H7 (cell line): Measurements from ENCODE around the gene ZNF579. TPM values are rescaled to one million over a fixed set of nuclear protein-coding genes. Genes with fewer than 3 reads are reported as not detected.

ENCODE experiments used
- DNase-seq: peaks from one replicate; pipeline ENCODE4 v3.0.0; 2012
- H3K27me3 ChIP-seq: 2 replicates; pipeline ENCODE4 v1.6.0; 2011; ENCODE audit warnings: mild to moderate bottlenecking, low read length; ENCODE audit not compliant: control insufficient read depth, insufficient read depth
- H3K36me3 ChIP-seq: replicated peaks from 2 replicates; pipeline ENCODE4 v1.5.1; 2011; ENCODE audit warnings: low read length; ENCODE audit not compliant: control insufficient read depth, insufficient read depth
- H3K4me3 ChIP-seq: 2 replicates; pipeline ENCODE4 v1.5.1; 2011; ENCODE audit warnings: low read depth, mild to moderate bottlenecking, control low read depth, low read length, moderate library complexity; ENCODE audit not compliant: insufficient read depth
- total RNA-seq: library from RNA; depleted of rRNA; stranded (reverse); fragments of >200 nt; shearing (Covaris generic); gene quantifications from 2 replicates; pipeline ENCODE4 v1.2.3, GENCODE V29; 2014

Gene ZNF579
- total RNA-seq, 1 experiment from 2014 or later: 17.2 TPM

DNA sequence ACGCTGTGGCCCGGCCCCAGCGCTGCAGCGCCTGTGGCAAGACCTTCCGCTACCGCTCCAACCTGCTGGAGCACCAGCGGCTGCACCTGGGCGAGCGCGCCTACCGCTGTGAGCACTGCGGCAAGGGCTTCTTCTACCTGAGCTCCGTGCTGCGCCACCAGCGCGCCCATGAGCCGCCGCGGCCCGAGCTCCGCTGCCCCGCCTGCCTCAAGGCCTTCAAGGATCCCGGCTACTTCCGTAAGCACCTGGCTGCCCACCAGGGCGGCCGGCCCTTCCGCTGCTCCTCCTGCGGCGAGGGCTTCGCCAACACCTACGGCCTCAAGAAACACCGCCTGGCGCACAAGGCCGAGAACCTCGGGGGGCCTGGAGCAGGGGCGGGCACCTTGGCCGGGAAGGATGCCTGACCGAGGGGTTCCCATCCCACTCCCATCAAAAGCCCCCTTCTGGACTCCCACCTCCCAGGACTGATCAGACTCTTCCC is 35.8 kb upstream of the ZNF579 start:
- Histone ChIP-seq H3K36me3 (peaks cover 3% of the 10 kb centered on the region), H3K4me3 (no peak overlapping the region), H3K27me3 (no peaks in the 10 kb centered on the region)
- DNase-seq: peak; percentile 48

DNA sequence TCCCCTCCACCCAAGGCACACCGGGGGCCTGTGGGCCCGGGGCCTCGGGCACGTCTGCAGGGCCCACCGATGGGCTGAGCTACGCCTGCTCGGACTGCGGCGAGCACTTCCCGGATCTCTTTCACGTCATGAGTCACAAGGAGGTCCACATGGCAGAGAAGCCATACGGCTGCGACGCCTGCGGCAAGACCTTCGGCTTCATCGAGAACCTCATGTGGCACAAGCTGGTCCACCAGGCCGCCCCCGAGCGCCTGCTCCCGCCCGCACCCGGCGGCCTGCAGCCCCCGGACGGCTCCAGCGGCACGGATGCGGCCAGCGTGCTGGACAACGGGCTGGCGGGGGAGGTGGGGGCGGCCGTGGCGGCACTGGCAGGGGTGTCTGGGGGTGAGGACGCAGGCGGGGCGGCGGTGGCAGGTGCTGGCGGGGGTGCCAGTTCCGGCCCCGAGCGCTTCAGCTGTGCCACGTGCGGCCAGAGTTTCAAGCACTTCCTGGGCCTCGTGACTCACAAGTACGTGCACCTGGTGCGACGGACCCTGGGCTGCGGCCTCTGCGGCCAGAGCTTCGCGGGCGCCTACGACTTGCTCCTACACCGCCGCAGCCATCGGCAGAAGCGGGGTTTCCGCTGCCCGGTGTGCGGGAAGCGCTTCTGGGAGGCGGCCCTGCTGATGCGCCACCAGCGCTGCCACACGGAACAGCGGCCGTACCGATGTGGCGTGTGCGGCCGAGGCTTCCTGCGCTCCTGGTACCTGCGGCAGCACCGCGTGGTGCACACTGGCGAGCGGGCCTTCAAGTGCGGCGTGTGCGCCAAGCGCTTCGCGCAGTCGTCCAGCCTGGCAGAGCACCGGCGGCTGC is 35.1 kb upstream of the ZNF579 start:
- peaks cover 3% of the 10 kb centered on the region for H3K36me3 ChIP-seq
- H3K27me3 ChIP-seq: no peaks in the 10 kb centered on the region
- no peak overlapping the region for H3K4me3 ChIP-seq
- DNase-seq: peak; percentile 54

DNA sequence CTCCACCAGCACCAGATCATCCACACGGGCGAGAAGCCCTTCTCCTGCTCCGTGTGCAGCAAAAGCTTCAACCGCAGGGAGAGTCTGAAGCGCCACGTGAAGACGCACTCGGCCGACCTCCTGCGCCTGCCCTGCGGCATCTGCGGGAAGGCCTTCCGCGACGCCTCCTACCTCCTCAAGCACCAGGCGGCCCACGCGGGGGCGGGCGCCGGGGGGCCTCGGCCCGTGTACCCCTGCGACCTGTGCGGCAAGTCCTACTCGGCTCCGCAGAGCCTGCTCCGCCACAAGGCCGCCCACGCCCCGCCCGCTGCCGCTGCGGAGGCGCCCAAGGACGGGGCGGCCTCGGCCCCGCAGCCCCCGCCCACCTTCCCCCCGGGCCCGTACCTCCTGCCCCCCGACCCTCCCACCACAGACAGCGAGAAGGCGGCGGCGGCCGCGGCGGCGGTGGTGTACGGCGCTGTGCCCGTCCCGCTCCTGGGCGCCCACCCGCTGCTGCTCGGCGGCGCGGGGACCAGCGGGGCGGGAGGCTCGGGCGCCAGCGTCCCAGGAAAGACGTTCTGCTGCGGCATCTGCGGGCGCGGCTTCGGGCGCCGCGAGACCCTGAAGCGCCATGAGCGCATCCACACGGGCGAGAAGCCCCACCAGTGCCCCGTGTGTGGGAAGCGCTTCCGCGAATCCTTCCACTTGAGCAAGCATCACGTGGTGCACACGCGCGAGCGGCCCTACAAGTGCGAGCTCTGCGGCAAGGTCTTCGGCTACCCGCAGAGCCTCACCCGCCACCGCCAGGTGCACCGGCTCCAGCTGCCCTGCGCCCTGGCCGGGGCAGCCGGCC is 34.3 kb upstream of the ZNF579 start:
- no peak overlapping the region for H3K4me3 ChIP-seq
- no peaks in the 10 kb centered on the region for H3K27me3 ChIP-seq
- peak; percentile 60 for DNase-seq
- H3K36me3 ChIP-seq: no peaks in the 10 kb centered on the region; the same call in 1 of the 2 replicates

DNA sequence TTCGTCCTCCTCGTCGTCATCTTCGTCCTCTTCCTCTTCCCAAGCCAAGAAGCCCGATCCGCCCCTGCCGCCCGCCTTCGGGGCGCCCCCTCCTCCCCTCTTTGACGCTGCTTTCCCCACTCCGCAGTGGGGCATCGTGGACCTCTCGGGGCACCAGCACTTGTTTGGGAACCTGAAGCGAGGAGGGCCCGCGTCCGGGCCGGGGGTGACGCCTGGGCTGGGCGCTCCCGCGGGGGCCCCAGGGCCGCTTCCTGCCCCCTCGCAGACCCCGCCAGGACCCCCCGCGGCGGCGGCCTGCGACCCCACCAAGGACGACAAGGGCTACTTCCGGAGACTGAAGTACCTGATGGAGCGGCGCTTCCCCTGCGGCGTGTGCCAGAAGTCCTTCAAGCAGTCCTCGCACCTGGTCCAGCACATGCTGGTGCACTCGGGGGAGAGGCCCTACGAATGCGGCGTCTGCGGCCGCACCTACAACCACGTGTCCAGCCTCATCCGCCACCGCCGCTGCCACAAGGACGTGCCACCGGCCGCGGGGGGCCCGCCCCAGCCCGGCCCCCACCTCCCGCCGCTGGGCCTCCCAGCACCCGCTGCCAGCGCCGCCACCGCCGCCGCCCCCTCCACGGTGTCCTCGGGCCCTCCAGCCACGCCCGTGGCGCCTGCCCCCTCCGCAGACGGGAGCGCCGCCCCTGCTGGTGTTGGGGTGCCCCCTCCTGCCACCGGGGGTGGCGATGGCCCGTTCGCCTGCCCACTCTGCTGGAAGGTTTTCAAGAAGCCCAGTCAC is 33.5 kb upstream of the ZNF579 start:
- no peak overlapping the region for H3K4me3 ChIP-seq
- no peaks in the 10 kb centered on the region for H3K27me3 ChIP-seq
- H3K36me3 ChIP-seq: peaks cover 2% of the 10 kb centered on the region
- peak; percentile 56 for DNase-seq

DNA sequence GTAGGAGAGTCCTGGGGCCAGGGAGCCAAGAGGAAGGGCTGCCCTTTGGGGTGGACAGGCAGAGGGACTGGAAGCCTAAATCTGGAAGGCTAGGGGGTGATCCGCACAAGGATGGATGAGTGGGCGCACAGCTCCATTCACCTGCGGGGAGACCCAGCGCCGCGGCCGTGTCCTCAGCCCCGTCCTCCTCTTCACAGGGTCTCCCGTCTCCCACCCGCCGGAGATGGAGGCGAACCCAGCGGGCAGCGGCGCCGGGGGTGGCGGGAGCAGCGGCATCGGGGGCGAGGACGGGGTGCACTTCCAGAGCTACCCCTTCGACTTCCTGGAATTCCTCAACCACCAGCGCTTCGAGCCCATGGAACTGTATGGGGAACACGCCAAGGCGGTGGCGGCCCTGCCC is 32.7 kb upstream of the ZNF579 start:
- Histone ChIP-seq H3K36me3 (peaks cover 2% of the 10 kb centered on the region), H3K27me3 (no peaks in the 10 kb centered on the region), H3K4me3 (no peak overlapping the region)
- peak; percentile 46 for DNase-seq

DNA sequence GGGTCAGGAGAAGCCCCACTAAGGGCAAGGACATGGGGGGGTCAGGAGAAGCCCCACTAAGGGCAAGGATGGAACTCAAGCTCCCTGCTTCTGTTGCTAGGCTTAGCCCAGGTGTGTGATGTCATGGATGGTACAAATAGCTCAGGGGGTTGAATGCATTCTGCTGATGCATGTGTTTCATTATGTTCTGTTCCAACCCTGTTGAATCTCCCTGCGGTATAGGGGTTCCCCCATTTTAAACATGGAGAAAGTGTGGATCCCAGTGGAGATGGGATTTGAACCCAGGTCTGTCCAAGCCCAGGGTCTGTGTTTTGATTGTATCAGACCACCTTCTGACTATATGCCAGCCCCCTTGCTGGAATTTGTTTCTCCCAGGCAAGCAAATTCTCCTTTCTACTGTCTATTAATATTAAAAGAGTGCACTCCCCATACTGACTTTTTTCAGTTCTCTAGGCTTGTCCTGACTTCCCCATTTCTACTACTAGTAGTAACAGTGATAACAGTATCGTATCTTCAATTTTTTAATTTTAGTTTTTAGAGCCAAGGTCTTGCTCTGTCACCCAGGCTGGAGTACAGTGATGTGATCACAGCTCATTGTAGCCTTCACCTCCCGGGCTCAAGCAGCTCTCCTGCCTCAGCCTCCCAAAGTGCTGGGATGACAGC is 31.5 kb upstream of the ZNF579 start:
- Histone ChIP-seq H3K36me3 (peaks cover 2% of the 10 kb centered on the region), H3K27me3 (no peaks in the 10 kb centered on the region), H3K4me3 (no peak overlapping the region)
- no peak for DNase-seq

DNA sequence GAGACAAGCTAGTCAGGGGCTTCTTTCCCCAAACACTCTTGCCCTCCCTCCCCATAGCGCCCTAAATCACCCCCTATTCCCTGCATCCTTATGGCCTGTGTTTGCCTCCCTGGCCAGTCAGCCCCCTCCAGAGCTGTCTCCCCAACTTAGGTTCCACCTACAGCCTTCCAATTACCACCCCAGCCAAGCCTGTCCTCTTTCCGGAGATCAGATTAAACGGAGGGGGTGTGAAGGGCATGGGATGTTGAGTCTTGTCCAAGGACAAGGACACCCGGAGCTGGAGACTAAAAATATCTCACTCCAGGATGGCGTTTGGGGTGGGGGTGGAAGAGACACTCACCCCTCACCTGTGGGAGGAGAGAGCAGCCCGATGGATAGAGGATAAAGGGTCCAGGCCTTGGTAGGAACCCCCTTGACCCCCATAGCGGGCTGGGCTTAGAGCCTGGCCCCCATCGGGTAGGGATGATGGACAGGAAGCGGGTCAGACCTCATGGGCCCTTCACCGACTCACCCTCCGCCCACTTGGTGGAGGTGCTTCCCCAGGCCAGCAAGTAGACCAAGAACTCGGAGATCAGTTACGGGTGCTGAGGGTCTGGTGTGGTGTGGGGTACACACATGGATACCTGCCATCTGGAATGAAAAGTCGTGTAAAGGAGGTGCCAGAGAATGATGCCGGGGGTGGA is 30.8 kb upstream of the ZNF579 start:
- no peak overlapping the region for H3K4me3 ChIP-seq
- no peaks in the 10 kb centered on the region for H3K27me3 ChIP-seq
- DNase-seq: no peak
- H3K36me3 ChIP-seq: peaks cover 2% of the 10 kb centered on the region

DNA sequence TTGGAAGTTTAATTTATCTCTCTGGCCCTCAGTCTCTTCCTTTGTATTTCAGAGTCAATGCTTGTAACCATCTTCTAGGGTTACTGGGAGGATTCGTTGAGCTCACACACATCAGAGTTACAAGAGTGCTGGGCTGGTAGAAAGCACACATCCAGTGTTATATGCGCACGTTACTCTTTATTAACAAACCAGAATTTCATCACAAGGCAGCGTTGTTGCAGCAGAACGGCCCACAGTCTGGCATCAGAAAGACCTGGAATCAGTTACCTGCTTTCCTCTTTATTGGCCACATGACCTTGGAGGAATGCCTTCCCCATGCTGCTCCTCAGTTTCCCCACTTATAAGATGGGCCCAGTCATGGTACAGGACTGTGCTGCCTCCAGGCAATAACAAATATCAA is 28.7 kb upstream of the ZNF579 start:
- no peaks in the 10 kb centered on the region for H3K27me3 ChIP-seq
- H3K4me3 ChIP-seq: no peak overlapping the region
- peaks cover 2% of the 10 kb centered on the region for H3K36me3 ChIP-seq
- DNase-seq: no peak

DNA sequence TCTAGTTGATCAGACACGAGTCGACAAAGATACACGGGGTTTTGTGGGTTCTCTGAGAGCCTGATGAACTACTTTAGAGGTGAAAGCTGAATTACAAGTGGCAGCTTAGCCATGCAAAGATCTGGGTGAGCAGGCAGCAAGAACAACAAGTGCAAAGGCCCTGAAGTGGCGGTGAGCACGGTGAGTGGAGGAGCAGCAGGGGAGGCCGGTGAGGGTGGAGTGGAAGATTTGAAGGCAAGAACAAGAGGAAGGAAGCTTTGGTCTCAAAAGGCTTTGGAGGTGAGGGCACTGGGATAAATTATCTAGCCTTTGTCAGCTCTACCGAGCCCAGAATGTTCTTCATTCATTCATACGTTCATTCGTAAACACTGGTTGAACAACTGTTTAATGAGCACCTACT is 26.2 kb upstream of the ZNF579 start:
- Histone ChIP-seq H3K36me3 (peaks cover 2% of the 10 kb centered on the region), H3K27me3 (no peaks in the 10 kb centered on the region), H3K4me3 (no peak overlapping the region)
- DNase-seq: no peak

DNA sequence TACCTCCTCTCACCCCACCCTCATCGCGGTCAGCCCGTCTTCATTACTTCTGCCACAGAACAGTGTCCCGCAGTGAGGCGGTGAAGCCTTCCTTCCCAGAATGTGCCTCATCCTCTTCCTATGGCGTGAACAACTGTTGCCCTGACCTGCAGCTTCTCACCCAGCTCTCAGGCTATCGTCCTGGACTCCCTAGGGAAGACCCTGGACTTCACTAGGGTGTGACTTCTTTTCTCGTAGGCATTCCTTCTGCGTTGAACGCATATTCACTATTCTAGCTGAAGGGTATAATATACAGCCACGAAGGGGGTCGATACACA is 25.8 kb upstream of the ZNF579 start:
- Histone ChIP-seq H3K27me3 (no peaks in the 10 kb centered on the region), H3K36me3 (peaks cover 2% of the 10 kb centered on the region), H3K4me3 (peak overlapping the region; percentile 90; the same call in 1 of the 2 replicates)
- DNase-seq: no peak

DNA sequence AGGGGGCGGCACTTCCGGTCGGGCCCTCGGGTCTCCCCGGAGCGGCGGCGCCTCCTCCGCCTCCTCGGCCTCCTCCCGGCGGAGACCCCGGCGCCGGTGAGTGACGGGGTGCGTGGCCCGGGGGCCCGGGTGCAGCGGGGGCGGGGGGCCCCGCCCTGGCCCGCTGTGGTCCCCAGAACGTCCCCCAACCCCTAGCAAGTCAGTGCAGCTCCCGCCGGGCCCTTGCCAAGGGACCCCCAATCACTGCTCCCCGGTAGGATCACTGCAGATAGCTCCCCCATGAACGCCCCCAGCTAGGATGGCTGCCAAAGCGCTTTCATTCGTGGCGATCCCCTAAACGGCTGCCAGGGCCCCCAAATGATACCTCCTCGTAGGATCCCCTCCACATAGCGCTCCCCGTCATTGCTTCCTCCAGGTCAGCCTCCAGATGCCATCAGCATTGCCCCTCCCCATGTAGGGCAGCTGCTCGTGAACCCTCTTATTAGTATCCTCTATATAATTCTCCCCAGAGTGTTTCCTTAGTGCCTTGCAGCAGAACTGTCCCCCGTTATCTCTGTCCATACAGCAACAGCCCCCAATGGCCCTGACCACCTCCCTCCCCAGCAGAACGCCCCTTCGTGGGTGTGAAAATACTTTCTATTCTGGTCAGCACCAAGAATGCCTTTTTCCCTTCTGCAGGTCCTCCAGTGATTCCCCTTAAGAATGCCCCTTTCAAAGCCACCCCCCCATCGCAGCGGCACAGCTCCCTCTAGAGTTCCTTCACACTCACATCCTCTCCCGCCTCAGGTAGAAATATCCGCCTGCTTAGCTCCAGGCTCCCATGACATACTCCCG is 25.2 kb upstream of the ZNF579 start, which contains the start of gene ZNF865:
Gene ZNF865, plus strand, starts transcription at position 11 of the 834 bp plus-strand sequence. CDS start 7,972 bp downstream, outside the sequence.
- DNase-seq: peak; percentile 91
- H3K4me3 ChIP-seq: peak within 1 kb of the TSS; percentile 90
- H3K36me3 ChIP-seq: peaks cover 2% of the 10 kb centered on the region
- no peaks in the 10 kb centered on the region for H3K27me3 ChIP-seq

DNA sequence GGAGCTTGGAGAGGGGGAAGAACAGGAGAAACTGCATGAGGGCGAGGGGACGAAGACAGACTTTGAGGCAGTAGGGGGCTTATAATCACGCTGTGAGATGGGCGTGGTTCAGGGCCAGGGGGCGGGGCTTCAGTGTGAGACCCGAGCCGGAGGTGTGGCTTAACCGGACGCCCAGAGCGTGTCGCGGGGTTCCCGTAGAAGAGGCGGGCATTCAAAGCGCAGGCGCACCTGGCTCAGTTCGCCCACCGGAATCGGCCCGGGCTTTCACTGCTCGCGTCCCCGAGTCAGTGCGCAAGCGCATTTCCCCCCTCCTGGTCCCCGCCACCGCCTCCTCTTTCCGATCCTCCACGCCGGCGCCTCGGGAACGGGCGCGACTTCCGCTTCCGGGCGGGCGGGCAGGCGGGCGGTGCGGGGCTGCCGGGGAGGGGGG is 24.6 kb upstream of the ZNF579 start:
- Histone ChIP-seq H3K27me3 (no peaks in the 10 kb centered on the region), H3K4me3 (peak overlapping the region; percentile 90), H3K36me3 (peaks cover 2% of the 10 kb centered on the region)
- DNase-seq: peak; percentile 99
